HFFc6 (cell line): ENCODE data around the gene INPP5B. TPM values are rescaled to one million over a fixed set of nuclear protein-coding genes. Genes with fewer than 3 reads are reported as not detected.

Source experiments
- DNase-seq: peaks from one replicate; pipeline ENCODE4 v3.0.0-alpha.2; 2018
- H3K27ac Mint-ChIP-seq: 2 replicates; pipeline ENCODE4 v1.8.0; 2020; ENCODE audit warnings: mild to moderate bottlenecking, mixed read lengths
- H3K27me3 Mint-ChIP-seq: 2 replicates; pipeline ENCODE4 v1.8.0; 2021; ENCODE audit warnings: mild to moderate bottlenecking, moderate library complexity, mixed read lengths; ENCODE audit not compliant: insufficient read depth
- H3K36me3 Mint-ChIP-seq: 2 replicates; pipeline ENCODE4 v1.8.0; 2021; ENCODE audit warnings: low read depth, mixed read lengths
- H3K4me1 Mint-ChIP-seq: 2 replicates; pipeline ENCODE4 v1.8.0; 2020; ENCODE audit warnings: low read depth, mixed read lengths
- H3K4me3 Mint-ChIP-seq: 2 replicates; pipeline ENCODE4 v1.8.0; 2020; ENCODE audit warnings: mild to moderate bottlenecking, moderate library complexity, mixed read lengths
- H3K9me3 Mint-ChIP-seq: 2 replicates; pipeline ENCODE4 v1.8.0; 2020; ENCODE audit warnings: mild to moderate bottlenecking, mixed read lengths
- total RNA-seq, 6 experiments: library from RNA; stranded (reverse); fragmentation: NEBNext Ultra II Directional; extraction: Animal tissue kit (Norgen Biotek cat#: 25700); gene quantifications; 2 replicates in 1 of 6; 3 replicates in 5 of 6; pipeline ENCODE4 v1.2.3, GENCODE V29; 2021
- TF ChIP-seq, protein P1 (sequence below): fragments of 200-600 bp; sonication (generic); IDR thresholded peaks from 2 replicates; pipeline ENCODE4 v1.5.0; 2021; ENCODE audit warnings: antibody characterized with exemption, mild to moderate bottlenecking

Gene INPP5B
- total RNA-seq, 6 experiments from 2014 or later: 9.6 to 16.0 (median 12.7) TPM

DNA sequence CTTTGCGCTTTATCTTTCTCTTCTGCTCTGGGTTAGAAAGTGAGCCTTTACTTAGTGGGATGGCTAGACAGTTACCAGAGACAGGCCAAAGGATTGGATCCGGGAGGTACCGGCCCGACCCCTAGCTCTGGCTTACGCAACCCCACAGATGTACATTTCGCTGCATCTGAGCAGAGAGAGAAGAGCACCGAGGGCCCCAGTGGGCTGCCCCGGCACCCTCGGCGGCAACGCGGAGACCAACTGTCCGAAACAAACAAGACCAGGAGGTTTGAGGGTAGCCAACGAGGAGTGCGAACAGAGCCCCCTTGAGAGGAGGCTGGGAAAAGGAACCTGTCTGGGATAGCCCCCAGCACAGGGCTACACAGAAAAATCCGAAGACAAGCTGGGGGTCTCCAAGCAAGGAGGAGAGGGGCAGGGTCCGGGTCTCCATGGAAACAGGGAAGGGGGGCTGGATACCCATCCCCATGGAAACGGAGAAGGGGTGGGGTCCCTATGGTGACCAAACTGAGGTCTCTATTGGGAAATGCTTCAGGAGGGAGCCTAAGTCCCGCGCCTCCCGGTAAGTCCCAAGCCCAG is 87.8 kb downstream of the INPP5B start:
- DNase-seq: no peak
- Mint-ChIP-seq H3K27me3 (peaks cover 2% of the 10 kb centered on the region), H3K4me3 (peak overlapping the region; percentile 99), H3K9me3 (no peaks in the 10 kb centered on the region), H3K4me1 (peaks cover 45% of the 10 kb centered on the region), H3K27ac (peak overlapping the region; percentile 98), H3K36me3 (peaks cover 21% of the 10 kb centered on the region; the same call in 1 of the 2 replicates)
- TF ChIP-seq, protein P1, sequence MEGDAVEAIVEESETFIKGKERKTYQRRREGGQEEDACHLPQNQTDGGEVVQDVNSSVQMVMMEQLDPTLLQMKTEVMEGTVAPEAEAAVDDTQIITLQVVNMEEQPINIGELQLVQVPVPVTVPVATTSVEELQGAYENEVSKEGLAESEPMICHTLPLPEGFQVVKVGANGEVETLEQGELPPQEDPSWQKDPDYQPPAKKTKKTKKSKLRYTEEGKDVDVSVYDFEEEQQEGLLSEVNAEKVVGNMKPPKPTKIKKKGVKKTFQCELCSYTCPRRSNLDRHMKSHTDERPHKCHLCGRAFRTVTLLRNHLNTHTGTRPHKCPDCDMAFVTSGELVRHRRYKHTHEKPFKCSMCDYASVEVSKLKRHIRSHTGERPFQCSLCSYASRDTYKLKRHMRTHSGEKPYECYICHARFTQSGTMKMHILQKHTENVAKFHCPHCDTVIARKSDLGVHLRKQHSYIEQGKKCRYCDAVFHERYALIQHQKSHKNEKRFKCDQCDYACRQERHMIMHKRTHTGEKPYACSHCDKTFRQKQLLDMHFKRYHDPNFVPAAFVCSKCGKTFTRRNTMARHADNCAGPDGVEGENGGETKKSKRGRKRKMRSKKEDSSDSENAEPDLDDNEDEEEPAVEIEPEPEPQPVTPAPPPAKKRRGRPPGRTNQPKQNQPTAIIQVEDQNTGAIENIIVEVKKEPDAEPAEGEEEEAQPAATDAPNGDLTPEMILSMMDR: no peak

DNA sequence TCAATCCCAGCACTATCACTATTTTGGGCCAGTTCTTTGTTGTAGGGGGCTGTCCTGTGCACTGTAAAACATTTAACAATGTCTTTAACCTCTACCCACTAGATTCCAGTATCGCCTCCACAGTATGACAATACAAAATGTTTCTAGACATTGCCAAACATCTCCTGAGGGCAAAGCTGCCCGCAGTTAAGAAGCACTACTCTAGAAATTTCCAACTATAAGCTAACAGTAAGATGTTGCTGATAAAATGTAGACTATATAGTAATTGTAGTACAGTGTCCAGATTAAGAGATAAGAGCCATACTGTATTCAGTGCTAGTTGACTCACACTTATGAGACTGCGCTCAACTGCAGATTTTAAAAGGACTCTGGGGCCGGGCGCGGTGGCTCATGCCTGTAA is 92.4 kb downstream of the INPP5B start:
- DNase-seq: no peak
- Mint-ChIP-seq H3K27me3 (peaks cover 2% of the 10 kb centered on the region; the same call in 1 of the 2 replicates), H3K36me3 (peaks cover 19% of the 10 kb centered on the region), H3K27ac (no peak overlapping the region), H3K4me3 (no peak overlapping the region), H3K9me3 (no peaks in the 10 kb centered on the region), H3K4me1 (peaks cover 43% of the 10 kb centered on the region)
- TF ChIP-seq, protein P1: no peak

DNA sequence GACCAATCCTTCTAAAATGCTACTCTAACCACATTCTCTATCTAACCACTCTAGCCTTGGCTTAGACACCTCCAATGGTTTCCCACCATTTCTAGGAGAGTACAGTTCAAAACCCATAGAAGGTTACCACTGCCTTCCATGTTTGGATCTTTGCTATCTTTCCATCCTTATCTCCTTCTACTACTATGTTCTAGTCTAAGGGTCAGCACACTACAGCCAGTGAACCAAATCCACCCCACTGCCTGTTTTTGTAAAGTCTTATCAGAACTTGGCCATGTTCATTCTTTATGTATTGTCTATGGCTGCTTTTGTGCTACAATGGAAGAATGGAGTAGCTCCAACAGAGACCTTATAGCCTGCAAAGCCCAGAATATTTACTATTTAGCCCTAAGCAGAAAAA is 93.7 kb downstream of the INPP5B start:
- Mint-ChIP-seq H3K4me3 (no peak overlapping the region), H3K27me3 (no peaks in the 10 kb centered on the region), H3K9me3 (no peaks in the 10 kb centered on the region), H3K27ac (no peak overlapping the region), H3K36me3 (peaks cover 17% of the 10 kb centered on the region), H3K4me1 (peaks cover 36% of the 10 kb centered on the region)
- no peak for DNase-seq
- TF ChIP-seq, protein P1: no peak

GRCh38 chr1:37851782-37852210 is 95.1 kb downstream of the INPP5B start:
- H3K36me3 Mint-ChIP-seq: peaks cover 13% of the 10 kb centered on the region
- H3K27ac Mint-ChIP-seq: no peak overlapping the region
- TF ChIP-seq, protein P1: no peak
- H3K27me3 Mint-ChIP-seq: no peaks in the 10 kb centered on the region
- H3K4me1 Mint-ChIP-seq: peaks cover 27% of the 10 kb centered on the region
- DNase-seq: no peak
- no peak overlapping the region for H3K4me3 Mint-ChIP-seq
- H3K9me3 Mint-ChIP-seq: no peaks in the 10 kb centered on the region

DNA sequence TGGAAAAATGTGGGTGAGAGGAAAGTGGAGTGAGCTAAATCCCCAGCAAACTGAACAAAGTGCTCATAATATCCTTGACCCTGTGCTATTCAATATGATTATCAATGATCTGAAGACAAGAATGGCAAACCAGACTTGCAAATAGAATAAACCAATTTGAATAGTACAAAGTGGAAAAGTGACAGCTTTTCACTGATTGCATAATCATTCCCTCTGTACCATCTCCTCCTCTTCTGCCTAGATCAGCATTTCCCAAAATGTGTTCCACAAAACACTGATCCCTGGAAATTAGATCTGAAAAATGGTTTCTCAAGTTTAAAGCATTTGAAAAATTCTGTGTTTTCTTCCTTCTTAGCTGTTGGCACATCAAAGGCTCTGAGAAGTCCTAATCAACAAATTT is 95.6 kb downstream of the INPP5B start:
- peaks cover 14% of the 10 kb centered on the region for H3K36me3 Mint-ChIP-seq
- H3K27ac Mint-ChIP-seq: no peak overlapping the region

More for the DNA sequence above, 95.6 kb downstream of the INPP5B start:
- Mint-ChIP-seq H3K4me3 (no peak overlapping the region), H3K27me3 (no peaks in the 10 kb centered on the region), H3K9me3 (no peaks in the 10 kb centered on the region), H3K4me1 (peaks cover 32% of the 10 kb centered on the region)
- DNase-seq: no peak
- TF ChIP-seq, protein P1: no peak
